Right ventricle myocardium inferior (tissue), 1 donor: ENCODE data around the gene FGFBP1. TPM values are rescaled to one million over a fixed set of nuclear protein-coding genes. Genes with fewer than 3 reads are reported as not detected.

Experiments used
- ATAC-seq: fragments of 200-7000 bp; cut with Tn5 transposase; one replicate; pipeline ENCODE4 v1.9.1; 2020; ENCODE audit warnings: mild to moderate bottlenecking, moderate library complexity
- DNase-seq: peaks from one replicate; pipeline ENCODE4 v3.0.0; 2021; ENCODE audit errors: missing footprints
- intact Hi-C: fragments of 100-400 bp; cut with DNase I; formaldehyde crosslinking; loops from one replicate; pipeline ENCODE4 v1.11.0; 2022
- long read RNA-seq: library from polyadenylated mRNA; unstranded; transcript quantifications from one replicate; pipeline ENCODE4 v2.0.0, GENCODE V29; 2021
- total RNA-seq: library from RNA; stranded (reverse); fragmentation: NEBNext Ultra II Directional; extraction: Animal tissue kit (Norgen Biotek cat#: 25700); gene quantifications from one replicate; pipeline ENCODE4 v1.2.1, GENCODE V29; 2021
- donor health status: DM: no; HTN: yes; CAD: no; lungs with severe emphysema.

Gene FGFBP1
- not detected for total RNA-seq
- long read RNA-seq: 0 reads

GRCh38 chr4:15938640-15939039, at the start of gene FGFBP1:
Gene FGFBP1, minus strand, starts transcription at chr4:15938740. Its CDS starts 2,108 bp downstream, at chr4:15936632.
- no peak for DNase-seq
- intact Hi-C loops: no loop called here
- no peak for ATAC-seq

DNA sequence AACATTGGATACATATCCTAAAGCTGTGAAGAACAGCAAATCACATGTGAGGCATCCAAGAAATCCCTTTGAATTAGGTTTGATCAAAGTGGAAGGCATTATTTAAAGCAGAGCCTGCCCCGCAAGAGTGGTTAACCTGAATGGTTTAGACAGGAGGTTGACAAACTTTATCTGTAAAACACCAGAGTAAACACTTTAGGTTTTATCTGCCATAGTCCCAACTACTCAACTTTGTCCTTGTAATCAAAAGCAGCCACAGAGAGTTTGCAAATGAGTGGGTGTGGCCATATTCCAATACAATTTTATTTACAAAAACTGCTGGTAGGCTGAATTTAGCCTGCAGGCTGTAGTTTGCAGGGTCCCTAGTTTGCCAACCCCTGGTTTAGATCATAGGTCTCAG, 49.7 kb upstream of the FGFBP1 start:
- ATAC-seq (no peak), DNase-seq (no peak)
- intact Hi-C loops: no loop called here

GRCh38 chr4:15986907-15987306, 48.4 kb upstream of the FGFBP1 start:
- ATAC-seq (no peak), DNase-seq (no peak)
- intact Hi-C loops: no loop called here

- intact Hi-C loops: no loop called here
- ATAC-seq (no peak), DNase-seq (no peak)
Measured at GRCh38 chr4:15983610-15984009, 45.1 kb upstream of the FGFBP1 start.

DNA sequence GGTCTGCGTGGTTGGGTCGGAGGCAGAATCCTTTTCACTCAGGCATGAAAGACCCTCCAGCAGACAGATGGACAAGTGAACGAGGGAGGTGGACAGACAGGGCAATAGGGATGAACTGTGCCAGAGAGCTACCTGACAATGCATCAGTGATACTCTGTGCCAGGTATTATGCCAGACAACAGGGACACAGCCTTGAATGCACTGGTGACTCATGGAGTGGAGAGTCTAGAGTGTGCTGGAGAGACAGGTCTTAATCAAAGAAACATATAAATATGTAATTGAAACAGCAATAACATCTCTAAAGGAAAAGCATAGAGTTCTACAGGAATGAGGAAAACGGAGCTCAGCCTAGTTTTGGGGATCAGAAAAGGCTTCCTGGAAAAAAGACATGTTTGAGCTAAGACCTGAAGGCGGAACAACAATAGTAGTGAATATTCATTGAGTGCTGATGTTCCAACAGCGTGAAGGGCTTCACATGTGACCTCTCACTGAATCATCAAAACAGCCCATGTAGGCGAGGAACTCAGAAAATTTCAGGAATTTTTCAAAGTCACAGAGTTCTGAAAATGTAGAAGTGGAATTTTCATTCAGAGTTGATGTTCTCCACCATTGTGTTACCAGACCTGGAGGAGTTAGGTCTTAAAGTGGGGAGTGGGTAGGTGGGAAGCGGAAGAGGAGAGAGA, 44.4 kb upstream of the FGFBP1 start:
- no peak for ATAC-seq
- intact Hi-C loops: no loop called here
- no peak for DNase-seq

DNA sequence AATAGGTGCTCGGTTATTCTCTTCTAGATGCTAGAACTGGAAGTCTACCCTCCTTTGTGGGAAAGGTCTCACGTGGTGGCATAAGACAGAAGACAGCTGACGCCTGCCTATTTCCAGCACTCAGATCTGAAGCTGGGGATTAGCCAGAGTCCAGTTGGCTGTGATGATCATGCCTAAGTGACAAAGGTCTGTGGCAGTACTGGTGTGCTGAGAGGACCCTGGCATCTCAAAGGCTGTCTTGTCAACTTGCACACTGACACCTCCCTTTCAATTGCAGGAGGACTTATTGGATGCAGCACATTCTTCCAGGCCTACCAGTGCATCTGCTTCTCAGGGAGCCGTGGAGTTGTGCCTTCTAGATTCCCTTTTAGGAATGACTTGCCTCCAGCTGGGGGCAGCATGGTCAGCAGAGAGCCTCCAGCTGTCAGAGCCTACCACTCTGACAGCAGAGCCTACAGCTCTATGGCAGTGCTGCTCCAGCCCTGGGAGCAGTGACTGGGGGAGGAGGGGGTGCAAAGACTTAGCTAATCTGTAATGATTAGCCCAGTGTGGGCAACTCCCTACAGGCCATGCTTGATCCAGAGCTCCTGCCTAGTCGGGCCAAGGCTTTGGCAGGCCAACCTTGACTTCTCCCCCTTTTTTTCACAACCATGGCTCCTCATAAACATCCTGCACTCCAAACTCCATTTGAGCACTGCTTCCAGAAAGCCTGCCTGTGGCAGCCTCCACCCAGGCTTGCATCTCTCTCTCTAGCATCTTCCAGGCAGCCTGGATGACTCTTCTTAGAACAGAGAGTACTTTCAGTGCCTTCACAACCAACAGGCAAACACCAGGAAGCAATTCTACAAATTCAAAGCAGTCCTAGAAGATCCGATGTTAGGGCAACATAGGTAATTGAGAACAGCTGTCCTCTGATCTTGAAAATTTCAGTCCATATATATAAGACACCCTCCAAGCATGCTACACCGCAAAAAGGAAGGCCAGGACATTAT, 38.2 kb upstream of the FGFBP1 start:
- peak; percentile 85 for ATAC-seq
- no peak for DNase-seq
- intact Hi-C loops: no loop called here

GRCh38 chr4:15971068-15971801, 32.7 kb upstream of the FGFBP1 start:
- intact Hi-C loops: no loop called here
- no peak for DNase-seq
- no peak for ATAC-seq

DNA sequence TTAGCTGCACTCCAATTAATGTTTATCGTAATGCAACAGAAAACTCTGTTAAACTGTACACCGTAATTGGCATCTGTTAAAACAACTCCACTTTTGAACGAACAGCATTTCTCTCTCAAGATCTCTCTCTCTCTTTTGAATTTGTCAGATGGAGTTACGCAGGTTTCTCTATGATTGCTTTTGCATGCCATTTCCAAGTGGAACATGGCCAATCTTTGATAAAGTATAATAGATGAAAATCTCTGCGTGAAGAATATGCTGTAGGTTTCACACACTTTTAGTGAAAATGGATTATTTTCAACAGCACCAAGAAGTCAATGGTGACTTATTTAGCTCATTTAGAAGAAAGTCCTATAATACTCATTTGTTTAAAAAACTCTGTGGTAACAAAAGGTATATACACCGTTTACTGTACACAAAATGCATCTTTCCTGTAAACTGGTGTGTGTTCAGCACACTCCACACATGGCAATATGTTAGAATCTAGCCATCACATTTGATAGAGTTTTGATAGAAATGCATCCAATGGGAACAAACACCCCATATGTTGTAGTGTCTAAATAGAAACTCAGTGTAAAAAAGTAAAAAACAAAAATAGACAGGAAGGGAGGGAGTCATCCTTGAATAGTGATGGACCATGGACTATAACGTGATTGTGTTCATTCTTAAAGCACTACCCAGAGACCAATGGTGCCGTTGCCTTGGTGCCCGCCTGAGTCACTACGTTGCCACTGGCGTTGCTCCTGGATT, 30.2 kb upstream of the FGFBP1 start:
- ATAC-seq (no peak), DNase-seq (no peak)
- intact Hi-C loops: no loop called here

- intact Hi-C loops: no loop called here
- DNase-seq: no peak
- ATAC-seq: no peak
Measured at GRCh38 chr4:15965325-15965724, 26.8 kb upstream of the FGFBP1 start.

DNA sequence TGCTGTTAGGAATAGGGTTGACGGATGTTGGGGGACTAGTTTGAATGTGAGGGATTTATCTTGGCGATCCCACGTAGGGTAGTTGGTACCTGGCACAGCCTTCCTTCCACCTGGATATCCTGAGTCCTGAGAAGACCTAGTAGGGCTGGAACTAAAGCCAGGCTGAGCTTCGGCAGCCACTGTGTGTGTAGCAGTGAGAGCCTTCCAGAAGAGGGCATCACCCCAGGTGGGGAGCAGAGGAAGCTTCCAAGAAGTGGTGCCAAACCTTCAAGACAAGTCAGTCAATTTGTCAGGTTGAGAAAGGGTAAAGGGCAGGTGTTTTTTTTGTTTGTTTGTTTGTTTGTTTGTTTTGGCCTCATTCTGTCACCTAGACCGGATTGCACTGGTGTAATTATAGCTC, 25.6 kb upstream of the FGFBP1 start:
- no peak for ATAC-seq
- no peak for DNase-seq
- intact Hi-C loops: loop anchor here (5.0 kb wide), 1 partner anchor 38 kb away; no protein-coding TSS in a partner anchor

GRCh38 chr4:15963576-15963975, 25.0 kb upstream of the FGFBP1 start:
- intact Hi-C loops: loop anchor here (5.0 kb wide), 1 partner anchor 39 kb away; no protein-coding TSS in a partner anchor
- DNase-seq (no peak), ATAC-seq (no peak)

DNA sequence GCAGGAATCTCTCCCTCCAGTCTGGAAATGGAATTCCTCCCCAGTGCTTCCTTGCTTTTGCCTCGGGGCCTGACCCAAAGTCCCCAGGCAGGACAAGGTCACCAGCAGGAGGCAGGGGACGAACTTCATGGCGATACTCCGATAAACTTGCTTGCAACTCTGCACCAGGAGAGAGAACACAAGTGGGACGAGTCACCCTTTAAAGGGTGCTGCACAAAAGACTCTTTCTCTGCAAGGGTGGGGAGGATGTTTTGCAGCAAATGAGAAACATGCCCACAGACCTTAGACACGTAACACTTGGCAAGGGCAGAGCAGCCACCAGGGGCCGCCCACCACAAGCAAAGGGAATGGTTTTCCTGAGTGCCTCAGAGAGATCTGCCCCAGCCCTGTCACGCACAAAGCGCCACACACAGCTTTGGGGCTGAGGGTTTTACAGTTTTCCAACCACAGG, 24.5 kb upstream of the FGFBP1 start, which contains the start of gene FGFBP2:
TSS of gene FGFBP2 (minus strand) at position 175 of the 451 bp plus-strand sequence. CDS start at position 129, 46 bp downstream.
- intact Hi-C loops: loop anchor here (5.0 kb wide), 1 partner anchor 39 kb away; no protein-coding TSS in a partner anchor
- DNase-seq (peak; percentile 69), ATAC-seq (peak; percentile 67)

- ATAC-seq (peak; percentile 48), DNase-seq (no peak)
- intact Hi-C loops: loop anchor here (5.0 kb wide), 1 partner anchor 40 kb away; no protein-coding TSS in a partner anchor
Measured at GRCh38 chr4:15961781-15962510, 23.4 kb upstream of the FGFBP1 start.

- ATAC-seq: no peak
- intact Hi-C loops: loop anchor here (5.0 kb wide), 2 partner anchors 226 to 481 kb away; no protein-coding TSS in a partner anchor
- no peak for DNase-seq
Measured at GRCh38 chr4:15958562-15958961, 20.0 kb upstream of the FGFBP1 start.

DNA sequence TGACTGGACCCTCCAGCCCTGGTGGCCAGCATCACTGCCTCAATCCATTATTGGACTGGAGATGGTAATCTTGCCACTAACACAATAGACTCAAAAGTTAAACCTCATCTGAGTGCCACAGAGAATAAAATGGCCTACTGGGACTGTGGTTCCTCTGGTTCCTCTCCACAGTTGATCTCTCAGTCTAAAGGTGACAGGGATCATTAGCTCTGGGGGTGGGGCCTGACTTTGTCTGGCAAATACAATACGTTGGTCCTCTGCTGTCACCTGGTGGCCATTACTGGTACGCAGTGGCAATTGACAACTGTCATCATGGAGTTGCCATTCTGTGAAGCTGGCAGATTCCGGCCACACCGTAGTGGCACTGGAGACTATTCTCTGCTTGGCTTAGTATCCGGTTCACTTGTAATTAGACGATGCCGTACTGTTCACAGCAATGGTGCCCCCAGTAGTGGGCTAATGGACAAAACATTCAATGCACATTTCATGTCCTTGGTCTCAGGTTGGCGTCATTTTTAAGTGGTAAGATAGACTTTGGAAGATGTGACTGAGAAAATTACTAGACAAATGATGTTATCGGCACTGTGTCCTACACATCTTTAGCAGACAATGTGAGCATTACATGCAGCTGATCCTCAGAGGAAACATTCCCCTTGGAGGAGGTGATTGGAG, 17.8 kb upstream of the FGFBP1 start:
- intact Hi-C loops: loop anchor here (1.0 to 5.0 kb wide), 4 partner anchors 74 to 479 kb away; no protein-coding TSS in a partner anchor
- DNase-seq (no peak), ATAC-seq (peak; percentile 91)

DNA sequence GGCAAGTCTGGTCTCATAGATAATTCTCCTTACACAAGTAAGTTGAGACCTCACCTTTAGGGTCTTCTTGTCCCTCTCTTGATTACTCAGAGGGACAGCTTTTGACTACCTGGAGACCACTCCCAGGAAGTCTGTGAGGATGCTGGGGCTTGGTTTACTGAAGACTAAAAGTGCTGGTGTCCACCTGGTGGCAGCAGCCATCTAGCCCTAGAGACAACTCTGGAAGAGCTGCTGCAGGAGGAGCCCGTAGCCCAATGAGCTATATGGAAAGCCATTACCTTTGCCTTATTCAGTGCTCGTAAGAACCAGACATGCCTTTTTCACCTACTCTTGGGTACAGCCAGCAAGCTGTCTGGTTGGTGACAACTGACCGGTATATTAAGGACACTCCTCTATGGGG, 17.1 kb upstream of the FGFBP1 start:
- DNase-seq: no peak
- no peak for ATAC-seq
- intact Hi-C loops: loop anchor here (1.0 to 5.0 kb wide), 4 partner anchors 73 to 478 kb away; no protein-coding TSS in a partner anchor

- DNase-seq: no peak
- no peak for ATAC-seq
- intact Hi-C loops: no loop called here
Measured at GRCh38 chr4:15953625-15954024, 15.1 kb upstream of the FGFBP1 start.
